Femur (tissue), 1 donor: ENCODE data around the gene POLE.

Experiments used
- DNase-seq: peaks from one replicate; pipeline ENCODE4 v3.0.0-alpha.2; 2017

POLE gene

DNA sequence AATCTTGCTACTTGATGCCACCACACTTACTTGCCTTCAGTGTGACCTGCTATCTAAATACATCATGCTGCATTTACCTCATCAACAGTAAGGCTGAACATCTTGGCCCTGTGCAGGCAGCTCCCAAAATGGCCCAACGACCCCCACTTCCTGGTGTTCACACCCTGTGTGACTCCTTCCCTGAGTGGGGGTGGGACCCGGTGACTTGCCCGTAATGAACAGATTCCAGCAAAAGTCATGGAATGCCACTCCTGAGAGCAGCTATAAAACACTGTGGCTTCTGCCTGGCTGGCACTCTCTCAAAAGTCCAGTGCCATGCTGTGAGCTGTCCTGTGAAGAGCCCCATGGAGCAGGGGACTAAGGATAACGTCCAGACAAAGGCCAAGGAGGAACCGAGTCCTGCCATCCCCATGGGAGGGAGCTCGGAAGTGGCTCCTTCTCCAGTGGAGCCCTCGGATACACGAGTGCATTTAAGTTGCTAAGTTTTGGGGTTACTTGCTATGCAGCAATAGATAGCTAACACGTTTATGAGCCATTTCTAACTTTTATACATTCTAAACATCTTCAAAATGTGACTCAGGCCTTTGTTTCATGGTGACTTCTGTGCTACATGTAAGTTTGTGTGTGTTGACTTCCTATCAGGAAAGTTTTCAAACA lies 35.6 kb downstream of the POLE start:
- no peak for DNase-seq

DNA sequence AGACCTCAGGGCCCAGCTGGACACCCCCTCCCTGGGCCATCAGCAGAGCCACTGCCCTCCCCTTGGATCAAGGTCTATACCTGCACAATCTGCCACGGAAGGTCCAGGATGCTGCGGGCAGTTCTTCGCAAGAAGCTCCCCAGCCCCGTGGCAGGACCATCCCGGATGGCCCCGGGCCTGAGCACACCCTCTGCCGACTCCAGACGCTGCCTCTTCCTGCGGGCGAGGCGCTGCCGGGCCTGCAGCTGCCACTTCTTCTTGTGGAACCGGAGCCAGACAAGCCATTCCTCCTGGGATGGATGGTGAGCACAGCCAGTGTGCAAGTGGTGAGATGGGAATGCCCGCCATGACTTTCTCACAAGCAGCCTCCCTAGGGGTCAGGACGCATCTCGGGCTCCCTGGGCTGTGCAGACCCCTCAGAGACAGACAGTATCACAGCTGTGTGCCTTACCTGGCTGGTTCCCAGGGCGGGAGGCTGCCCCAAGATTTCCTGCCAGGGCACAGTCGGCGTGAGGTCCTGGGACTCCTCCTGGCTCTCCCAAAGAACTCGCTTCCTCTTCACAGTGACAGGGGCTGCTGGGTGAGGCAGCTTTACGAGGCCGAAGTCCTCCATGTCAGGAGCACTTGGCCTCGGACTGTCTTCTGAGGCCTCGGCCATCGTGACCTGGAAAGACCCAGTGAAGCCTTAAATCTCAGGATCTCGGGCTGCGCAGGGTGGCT lies 37.8 kb downstream of the POLE start:
- DNase-seq: no peak

DNA sequence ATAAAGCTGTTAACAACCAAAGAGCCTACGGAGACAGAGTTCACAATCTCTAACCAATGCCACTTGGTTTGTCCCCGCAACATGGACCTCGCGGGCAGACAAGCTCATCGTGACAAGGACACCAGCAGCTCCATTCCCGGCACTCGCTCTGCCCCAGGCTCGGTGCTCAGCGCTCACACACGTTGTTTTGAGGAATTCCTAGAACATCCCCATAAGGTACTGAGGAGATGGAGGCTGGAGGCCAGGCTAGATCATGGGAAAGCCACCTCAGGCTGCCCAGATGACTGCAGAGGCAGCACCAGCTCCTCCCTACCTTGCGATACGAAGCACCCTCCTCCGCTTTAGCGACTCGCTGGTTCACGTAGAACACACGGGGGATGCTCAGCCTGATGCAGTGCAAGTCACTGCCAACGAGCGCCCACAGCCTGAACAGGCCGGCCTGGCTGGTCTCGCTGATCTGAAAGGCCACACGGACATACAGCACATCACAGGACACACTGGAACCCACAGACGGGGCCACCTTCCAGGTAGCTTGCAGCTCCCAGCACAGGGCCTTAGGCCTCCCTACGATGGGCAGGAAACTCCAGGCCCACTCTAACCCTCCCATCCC lies 38.4 kb downstream of the POLE start:
- no peak for DNase-seq

DNA sequence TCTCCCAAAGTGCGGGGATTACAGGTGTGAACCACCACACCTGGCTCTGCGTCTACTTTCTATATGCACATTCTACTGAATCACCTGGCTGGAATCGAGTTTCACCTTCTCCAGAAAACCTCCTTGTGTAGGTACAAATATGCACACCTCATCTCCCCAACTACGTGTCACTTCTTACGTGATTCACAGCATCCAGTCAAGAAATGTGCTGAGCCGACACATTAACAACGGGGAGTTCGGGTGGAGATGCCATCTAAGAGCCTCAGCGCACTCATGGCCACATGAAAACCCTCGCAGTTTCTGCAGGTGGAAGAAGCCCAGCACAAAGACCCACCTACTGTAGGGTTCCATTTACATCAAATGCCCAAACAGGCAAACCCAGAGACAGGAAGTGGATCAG lies 39.3 kb downstream of the POLE start:
- no peak for DNase-seq

DNA sequence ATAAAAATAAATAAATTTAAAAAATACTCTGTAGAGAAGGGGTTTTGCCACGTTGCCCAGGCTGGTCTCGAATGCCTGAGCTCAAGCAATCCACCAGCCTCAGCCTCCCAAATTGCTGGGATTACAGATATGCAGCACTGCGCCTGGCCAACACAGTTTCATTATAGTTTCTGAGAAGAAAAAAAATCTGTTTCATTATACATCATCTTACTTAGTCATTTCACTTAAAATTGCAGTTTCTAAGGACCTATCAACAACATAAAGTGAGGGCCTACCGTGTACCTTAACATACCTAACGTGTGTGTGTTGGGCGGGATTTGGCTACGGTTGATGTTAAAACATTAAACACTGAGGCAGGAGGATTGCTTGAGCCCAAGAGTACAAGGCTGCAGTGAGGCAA lies 40.3 kb downstream of the POLE start:
- no peak for DNase-seq

DNA sequence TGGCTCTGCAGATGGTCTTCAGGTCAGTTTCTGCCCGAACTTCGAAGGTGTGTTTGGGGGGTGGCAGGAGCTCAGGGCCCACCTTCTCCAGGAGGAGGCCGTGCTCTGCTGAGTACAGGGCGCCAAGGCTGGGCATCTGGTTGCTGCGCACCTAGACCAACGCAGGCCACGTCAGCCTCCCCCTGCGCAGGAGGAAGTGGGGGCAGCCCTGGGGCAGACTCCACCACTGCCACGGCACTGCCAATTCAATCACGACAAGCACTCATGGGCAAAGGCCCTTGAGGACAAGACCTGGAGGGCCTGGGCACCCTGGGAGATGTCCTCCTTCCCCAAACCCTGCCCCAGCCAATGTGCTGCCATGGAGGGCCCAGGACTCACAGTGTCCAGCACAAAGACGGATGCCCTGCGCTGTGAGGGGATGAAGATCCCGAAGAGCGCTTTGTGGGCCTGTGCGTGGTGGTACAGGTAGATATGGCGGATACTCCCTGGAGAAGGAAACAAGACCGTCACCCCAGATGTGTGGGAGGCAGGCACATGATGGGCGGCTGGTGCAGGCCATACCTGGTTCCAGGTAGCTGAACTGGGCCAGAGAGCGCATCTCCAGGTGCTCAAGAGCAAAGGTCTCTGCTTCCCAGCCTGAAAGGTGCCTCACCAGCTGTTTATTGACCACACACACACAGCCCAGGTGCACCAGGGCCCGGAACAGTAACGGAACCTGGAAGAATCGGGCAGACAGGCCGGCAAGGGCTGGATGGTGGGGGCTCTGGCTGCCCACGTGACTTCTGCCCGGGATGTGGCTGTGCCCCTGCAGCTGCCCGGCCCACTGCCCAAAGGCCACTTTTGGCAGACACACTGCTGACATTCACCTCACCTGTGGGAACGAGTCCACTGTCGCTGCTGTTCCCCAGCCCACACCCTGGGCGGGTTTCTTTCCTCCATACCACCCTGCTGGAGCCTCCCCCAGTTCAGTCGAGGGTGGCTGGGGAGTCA lies 44.0 kb downstream of the POLE start:
- no peak for DNase-seq

DNA sequence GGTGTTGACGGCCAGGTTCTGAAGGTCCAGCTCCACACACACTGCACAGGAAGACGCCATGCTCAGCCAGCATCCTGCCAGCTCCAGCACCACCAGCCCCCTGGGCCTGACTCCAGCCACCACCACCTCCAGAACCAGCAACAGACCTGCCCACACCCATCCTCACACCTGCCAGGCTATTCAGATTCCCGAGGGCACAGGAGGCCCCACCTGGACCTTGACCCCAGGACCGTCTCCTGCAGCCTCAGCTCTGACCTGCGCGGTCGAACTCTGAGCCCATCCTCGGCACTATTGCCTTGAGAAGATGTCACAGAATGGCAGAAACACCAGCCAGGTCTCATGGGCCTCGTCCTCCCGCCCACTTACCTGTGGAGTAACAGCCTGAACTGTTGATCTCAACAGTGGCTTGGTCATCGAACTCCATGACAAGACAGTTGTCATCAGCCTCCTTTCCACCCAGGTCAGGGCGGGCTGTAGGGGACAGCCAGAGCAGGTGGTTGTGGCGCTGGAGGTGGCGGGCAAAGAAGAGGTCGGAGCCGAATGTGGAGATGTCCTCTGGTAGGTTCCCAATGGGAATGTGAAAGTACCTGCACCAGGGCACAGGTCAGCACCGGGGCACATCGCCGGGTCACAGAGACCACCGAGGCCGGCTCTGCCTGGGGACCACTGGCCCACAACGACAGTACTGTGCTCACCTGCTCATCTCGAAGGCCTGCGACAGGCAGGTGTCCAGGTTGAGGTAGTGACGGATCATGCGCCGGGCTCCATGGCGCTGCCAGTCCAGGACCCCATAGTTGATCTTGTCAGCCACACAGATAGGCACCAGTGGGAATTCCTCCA lies 45.1 kb downstream of the POLE start:
- no peak for DNase-seq

DNA sequence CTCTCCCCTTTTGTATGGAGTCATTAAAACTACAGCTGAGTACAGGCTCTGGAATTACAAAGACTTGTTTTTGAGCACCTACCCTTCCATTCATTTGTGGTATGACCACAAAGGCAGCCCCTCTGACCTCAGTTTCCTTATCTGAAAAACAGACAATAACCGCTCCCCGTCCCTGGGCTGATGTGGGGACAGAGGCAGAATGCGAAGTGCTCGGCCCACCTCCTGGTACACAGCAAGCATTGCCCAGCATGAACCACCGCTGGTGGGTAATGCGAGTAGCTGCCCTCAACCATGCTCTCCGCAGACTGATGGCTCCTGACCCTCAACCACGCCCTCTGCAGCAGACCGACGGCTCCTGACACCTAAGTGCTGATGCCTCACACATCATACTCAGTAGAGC lies 46.2 kb downstream of the POLE start:
- no peak for DNase-seq

DNA sequence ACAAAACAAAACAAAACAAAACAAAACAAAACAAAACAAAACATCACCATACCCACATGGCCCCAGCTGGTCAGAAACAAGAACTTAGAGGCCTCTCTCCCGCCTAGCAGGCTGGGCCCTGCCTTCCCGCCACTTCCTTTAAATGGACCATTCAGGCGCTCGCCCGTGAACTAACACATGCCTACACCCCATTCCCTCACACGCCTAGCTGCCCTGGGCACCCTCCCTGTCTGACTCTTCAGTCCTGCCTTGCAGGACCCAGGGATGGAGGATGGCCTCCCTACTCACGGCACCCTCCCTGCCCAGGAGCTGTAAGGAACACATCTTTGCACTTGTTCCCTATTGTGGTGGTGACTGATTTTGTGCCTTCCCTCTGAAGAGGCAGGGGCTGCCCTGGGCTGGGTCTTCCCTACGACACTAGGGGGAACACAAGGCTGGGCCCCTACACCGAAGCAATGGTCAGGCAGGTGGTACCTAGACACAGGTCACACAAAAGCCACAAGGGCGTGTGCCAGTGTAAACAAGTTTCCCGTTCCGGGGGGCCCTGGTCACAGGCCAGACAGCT lies 47.1 kb downstream of the POLE start:
- DNase-seq: no peak

DNA sequence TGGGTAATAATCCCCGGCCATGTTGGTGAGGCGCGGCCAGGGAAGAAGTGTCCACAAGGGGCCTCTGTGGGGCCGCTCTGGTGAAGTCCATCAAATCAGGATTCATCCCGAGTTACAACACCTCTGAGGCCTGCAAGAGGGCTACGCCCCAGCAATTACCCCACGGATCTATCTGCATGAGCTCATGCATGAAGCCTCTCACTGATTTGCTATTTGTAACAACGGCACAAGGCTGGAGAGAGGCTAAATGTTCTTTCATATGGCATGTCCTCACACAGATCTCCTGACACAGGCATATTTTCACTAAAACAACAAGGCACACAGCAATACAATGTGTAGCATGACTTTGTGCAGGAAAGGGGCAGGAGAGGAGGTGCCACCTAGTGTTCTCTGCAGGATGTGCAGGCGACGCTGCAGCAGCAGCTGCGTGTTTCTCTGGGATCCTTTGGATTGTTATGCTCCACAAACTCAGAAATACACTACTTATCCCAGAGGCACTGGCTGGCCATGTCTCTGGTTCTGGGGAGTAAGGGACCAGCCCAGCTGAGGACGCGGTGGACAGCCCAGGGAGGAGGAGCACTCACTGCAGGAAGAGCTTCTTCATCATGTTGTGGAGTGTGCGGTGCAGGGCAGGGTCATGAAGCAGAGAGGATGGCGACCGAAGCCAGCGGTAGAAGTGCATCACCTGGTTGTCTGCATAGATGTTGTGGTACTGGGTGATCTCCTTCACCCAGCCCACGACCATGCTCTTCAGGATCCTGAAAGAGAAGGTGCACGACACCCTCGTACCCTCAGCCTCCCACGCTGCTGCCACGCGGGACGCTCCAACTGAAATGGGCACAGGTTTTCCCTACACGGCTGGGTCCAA lies 48.4 kb downstream of the POLE start:
- no peak for DNase-seq

DNA sequence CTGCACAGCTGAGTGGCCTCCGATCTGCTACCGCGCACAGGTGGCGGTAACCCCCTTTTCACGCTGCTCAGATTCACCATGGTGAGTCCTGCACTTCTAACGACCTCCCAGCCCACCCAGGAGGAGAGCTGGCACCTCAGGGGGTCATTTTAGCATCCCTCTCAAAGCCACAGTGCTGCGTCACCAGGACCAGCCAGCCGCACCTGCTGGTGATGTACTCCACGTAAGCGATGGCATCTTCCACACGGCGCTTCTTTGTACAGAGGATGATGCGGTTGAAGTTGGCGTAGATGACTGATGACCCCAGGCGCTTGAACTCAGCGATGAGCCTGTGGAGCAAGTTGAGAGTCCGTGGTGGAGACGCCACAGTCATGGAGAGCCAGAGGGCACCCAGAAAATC lies 49.3 kb downstream of the POLE start:
- DNase-seq: no peak

DNA sequence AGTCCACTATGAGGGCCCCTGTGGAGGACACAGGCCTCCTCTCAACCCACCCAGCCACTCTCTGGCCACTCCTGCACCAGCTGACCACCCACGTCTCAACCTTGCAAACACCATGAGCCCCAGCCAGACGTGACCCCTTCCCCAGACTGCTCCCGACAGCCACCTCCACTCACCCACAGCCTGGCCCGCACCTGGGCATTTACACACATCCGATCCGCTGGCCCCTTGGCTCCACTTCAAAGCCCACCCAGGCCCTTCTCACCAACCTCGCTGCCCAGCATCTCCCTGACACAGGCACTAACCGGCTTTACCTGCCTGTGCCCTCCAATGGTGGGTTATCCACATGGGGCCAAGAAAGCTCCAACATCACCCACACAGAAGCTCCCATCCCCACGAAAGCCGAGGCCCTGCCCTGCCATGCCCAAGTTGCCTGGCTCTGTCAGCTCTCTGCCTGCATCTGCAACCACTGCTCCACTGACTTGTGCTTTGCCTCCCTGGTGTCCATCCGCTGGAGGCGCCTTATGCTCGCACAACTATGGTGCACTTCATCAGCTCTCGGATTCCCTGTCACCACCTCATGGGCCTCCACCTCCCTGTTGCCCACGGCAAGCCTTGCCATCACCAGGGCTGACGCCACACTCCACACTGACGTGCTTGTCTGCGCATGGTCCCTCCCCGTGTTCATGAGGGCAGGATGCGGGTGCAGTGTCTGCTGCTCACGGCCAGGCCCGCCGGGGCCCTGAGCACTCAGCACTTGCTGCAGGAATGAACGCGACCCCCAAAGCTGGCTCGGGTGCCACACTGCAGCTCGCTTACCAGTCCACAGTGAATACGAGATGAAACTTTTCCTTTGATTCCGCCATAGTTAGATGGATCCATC lies 51.8 kb downstream of the POLE start:
- DNase-seq: no peak

DNA sequence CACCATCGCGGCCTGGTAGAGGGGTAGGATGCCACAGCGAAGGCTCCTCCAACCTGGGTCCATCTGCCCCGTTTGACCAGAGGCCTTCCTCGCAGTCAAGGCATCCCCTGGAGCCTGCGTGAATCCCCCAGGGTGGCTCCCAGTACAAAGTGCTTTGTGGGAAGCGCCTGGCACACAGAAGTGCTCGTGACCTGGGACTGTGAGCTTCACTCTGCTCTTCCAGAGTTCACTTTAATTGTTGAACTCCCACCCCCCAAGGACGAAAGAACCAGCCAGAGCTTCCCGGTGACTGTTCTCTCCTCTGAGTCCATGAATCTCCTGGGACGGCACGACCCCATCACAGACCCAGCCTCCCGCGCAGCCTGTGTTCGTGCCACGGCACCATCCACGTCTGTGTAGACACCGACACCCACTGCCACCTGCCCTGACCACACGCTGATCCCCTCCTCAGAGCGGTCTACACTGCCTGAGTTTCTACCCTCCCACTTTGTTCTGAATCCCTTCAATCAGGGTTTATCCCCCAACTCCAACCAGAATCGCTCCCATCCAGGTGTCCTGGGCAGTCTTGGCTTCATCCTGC lies 52.6 kb downstream of the POLE start:
- DNase-seq: no peak

DNA sequence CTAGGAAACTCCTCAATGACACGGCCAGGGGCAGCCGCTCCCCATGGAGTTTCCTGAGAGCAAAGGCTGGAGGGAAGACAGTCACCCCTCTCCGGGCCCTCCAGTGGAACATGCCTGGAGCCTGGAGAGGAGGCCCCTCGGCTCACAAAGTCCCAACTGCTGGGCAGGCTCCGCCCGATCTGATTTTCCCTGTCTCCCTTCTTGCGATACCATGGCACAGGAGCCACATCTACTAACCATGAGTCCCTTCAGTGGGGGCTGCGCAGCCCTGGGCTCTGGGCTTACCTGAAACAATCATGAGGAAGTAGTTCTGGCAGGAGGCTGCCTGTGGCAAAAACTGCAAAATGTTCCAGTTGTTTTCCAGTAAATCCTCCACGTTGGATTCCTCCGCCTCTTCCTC lies 53.2 kb downstream of the POLE start:
- DNase-seq: no peak

DNA sequence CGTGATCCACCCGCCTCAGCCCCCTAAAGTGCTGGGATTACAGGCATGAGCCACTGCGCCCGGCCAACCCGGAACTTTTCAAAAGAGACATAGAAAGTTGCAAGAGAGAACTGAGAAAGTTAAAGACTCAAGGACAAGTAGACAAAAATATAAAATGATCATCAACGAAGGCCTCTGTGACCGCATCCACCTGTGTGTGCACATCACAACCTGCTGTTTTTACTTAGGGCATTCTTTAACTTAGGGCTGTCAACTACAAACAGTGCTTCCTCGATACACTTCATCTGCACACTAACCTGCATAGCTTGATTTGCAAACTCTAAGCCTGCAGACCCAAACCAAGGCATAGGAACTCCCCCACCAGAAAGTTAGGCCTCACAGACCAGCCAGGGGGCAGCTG lies 53.7 kb downstream of the POLE start:
- no peak for DNase-seq

DNA sequence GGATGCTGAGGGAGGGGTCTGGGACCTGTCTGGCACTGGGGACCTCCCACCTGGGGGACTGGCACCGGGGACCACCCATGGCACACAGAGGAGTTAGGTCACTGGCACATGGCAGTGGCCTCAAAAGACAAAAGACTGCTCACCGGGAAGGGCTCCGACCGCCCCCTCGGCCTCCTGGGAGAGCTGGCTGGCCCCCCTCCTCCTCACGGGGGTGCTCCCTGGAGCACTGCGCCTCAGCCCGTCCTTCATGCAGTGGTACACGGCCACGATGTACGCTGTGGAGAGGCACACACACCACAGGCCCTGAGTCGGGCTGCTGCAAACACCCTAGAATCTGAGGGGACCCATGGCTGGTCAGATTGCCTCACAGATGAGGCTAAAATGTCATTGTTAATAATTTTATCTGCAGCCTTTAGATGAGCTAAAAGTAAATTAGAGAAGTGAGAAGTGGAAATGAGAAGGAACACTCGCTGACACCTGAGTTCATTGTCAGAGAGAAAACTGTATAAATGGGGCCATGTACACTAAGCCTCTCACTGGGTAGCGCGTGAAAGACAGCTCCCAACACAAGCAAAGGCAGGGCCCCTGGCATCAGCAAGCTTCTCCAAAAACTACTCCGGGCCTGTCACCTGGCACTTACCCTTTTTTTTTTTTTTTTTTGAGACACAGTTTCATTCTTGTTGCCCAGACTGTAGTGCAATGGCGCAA lies 54.5 kb downstream of the POLE start:
- DNase-seq: no peak

DNA sequence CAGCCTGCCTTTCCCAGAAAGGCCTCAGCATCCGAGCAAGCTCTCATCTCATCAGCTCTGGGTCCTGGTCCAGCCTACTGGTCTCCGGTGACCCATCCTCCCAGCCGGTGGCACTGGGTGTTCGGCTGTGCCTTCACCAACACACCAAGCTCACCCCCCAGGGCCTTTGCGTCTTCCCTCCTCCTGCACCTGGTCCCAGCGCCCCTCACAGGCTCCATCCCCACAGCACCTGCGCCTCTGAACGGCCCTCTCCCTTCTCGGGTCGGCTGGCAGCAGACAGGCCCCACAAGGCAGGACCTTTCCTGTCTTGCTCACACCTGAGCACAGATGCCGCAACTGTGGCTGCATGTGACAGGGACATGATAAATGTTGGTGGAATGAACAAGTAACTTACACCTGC lies 55.5 kb downstream of the POLE start:
- no peak for DNase-seq

DNA sequence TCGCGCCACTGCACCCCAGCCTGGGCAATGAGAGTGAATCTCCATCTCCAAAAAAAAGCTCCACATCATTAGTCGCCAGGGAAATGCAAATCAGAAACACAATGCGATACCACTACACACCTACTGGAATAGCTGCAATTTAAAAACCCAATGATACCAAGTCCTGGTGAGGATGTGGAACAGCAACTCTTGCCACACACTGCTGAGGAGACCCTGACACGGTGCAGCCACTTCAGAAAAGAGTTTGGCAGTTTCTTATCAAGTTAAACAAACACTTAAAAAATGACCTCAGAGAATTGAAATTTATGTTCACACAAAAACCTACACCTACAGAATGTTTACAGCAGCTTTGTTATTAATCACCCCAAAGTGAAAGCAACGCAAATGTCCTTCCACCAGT lies 56.5 kb downstream of the POLE start:
- DNase-seq: no peak

DNA sequence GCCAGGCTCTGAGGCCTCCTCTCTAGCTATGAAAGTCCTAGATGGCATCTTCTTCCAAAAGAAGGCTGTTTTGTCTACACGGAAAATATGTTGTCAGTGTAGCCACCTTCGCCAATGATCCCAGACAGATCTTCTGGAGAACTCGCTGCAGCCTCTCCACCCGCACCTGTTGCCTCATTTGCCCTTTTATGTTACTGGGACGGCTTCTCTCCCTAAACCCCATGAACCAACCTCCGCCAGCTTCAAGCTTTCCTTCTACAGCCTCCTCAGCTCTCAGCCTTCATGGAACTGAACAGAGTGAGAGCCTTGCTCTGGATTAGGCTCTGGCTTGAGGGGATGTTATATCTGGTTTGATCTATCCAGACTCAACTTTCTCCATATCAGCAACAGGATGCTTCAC lies 57.8 kb downstream of the POLE start:
- no peak for DNase-seq
